Caco-2 (cell line): ENCODE measurements around the gene CREB5. TPM values are rescaled to one million over a fixed set of nuclear protein-coding genes. Genes with fewer than 3 reads are reported as not detected.

ENCODE experiments used
- BruUV-seq: library from RNA; stranded (reverse); fragments of 400-500 nt; replicated peaks from 2 replicates; lab custom pipeline; 2021; lab: Mats Ljungman, UMichigan
- CTCF ChIA-PET: fragments of 300-600 bp; sonication (Branson Sonifier 250); formaldehyde crosslinking; loops from one replicate; lab custom pipeline; 2022; ENCODE audit warnings: antibody characterized with exemption; lab: Charles Lee
- POLR2A ChIA-PET: fragments of 300-600 bp; sonication (Branson Sonifier 250); formaldehyde crosslinking; loops from one replicate; lab custom pipeline; 2022; ENCODE audit warnings: antibody characterized with exemption; lab: Charles Lee
- DNase-seq, 2 experiments: peaks; one replicate each; pipeline versions ENCODE4 v3.0.0 to v3.0.0-alpha.2; 2020 to 2022
- H3K27me3 ChIP-seq: replicated peaks from 2 replicates; pipeline ENCODE4 v1.6.0; 2011; ENCODE audit warnings: low read length; ENCODE audit not compliant: control insufficient read depth, insufficient read depth
- H3K36me3 ChIP-seq: 2 replicates; pipeline ENCODE4 v1.5.1; 2011; ENCODE audit warnings: low read length; ENCODE audit not compliant: control insufficient read depth, insufficient read depth
- H3K4me1 ChIP-seq: fragments of 250-450 bp; sonication (Bioruptor Pico); 2 replicates; pipeline ENCODE4 v1.5.1; 2020; ENCODE audit warnings: mild to moderate bottlenecking
- H3K4me3 ChIP-seq: 2 replicates; pipeline ENCODE4 v1.5.1; 2011; ENCODE audit warnings: low read depth, mild to moderate bottlenecking, control low read depth, low read length
- H3K9me3 ChIP-seq: fragments of 250-450 bp; sonication (Bioruptor Pico); 2 replicates; pipeline ENCODE4 v1.5.1; 2020; ENCODE audit warnings: mild to moderate bottlenecking, moderate library complexity
- H3K27ac Mint-ChIP-seq: one replicate; pipeline ENCODE4 v1.8.0; 2022; ENCODE audit warnings: mixed read lengths; ENCODE audit not compliant: unreplicated experiment
- H3K27me3 Mint-ChIP-seq: one replicate; pipeline ENCODE4 v1.8.0; 2022; ENCODE audit warnings: mixed read lengths; ENCODE audit not compliant: insufficient read depth, unreplicated experiment
- H3K36me3 Mint-ChIP-seq: one replicate; pipeline ENCODE4 v1.8.0; 2022; ENCODE audit warnings: mild to moderate bottlenecking, mixed read lengths; ENCODE audit not compliant: insufficient read depth, unreplicated experiment
- H3K4me1 Mint-ChIP-seq: one replicate; pipeline ENCODE4 v1.8.0; 2022; ENCODE audit warnings: low read depth, mixed read lengths; ENCODE audit not compliant: unreplicated experiment
- H3K4me3 Mint-ChIP-seq: one replicate; pipeline ENCODE4 v1.8.0; 2022; ENCODE audit warnings: mild to moderate bottlenecking, moderate library complexity, mixed read lengths; ENCODE audit not compliant: unreplicated experiment
- H3K9me3 Mint-ChIP-seq: one replicate; pipeline ENCODE4 v1.8.0; 2022; ENCODE audit warnings: mixed read lengths; ENCODE audit not compliant: unreplicated experiment
- CTCF ChIP-seq, 2 experiments: fragments of 200-600 bp in 1 of 2; IDR thresholded peaks; 1 replicate in 1 of 2; 2 replicates in 1 of 2; pipeline versions ENCODE4 v1.5.1 to v1.8.0; 2011 to 2022; ENCODE audit warnings: antibody characterized with exemption in 1 of 2, control low read depth in 1 of 2, inconsistent platforms in 1 of 2, low read depth in 1 of 2, low read length in 1 of 2, mild to moderate bottlenecking in 1 of 2, moderate library complexity in 1 of 2; ENCODE audit not compliant: insufficient read depth in 1 of 2, severe bottlenecking in 1 of 2, unreplicated experiment in 1 of 2
- intact Hi-C: fragments of 100-400 bp; cut with micrococcal nuclease; formaldehyde crosslinking; loops from one replicate; pipeline ENCODE4 v1.10.0; 2022; ENCODE audit not compliant: unreplicated experiment
- total RNA-seq: library from RNA; stranded (reverse); gene quantifications from 2 replicates; pipeline ENCODE4 v1.2.3, GENCODE V29; 2022

Gene CREB5
- total RNA-seq, 1 experiment from 2014 or later: 9.1 TPM

DNA sequence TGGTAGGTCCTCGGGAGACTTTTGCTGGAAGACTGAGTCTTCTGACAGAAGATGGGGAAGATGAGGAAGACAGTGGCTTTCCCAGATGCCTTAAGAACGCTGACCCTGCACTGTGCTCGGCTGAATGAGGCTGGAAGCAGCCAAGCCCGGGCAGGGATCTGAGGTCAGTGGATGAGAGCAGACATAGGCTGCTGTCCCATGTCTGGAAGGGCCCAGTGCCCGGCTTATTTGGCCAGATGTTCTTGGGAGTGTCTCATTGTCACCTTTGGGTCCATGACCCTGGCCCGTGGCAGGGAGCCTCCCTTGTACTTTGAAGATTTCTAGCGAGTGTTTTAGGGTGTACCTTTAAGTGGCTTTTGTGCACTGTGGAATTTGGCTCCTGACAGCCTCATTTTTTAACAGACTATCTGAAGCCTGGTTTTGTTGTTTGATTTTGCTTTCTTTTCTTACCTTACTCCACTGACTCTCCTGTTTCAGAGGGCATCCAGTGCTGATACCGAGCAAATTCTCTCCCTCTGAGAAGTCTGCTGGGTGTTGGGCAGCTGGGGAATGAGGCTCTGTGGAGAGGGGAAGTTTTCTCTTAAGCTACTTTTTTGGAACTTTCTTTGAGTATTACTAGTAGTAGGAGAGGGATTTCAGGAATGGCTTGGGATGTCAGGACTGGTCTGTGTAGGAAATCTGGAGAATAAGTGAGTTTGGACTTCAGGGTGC lies 61.4 kb downstream of the CREB5 start:
- TF ChIP-seq CTCF (IDR thresholded peaks at IDR 0.05; ENCODE audit: insufficient read depth in 1 of 2, low read depth in 1 of 2, low read length in 1 of 2, severe bottlenecking in 1 of 2, unreplicated experiment in 1 of 2): no peak
- H3K4me1 Mint-ChIP-seq: peaks cover 19% of the 10 kb centered on the region
- H3K9me3 Mint-ChIP-seq: no peaks in the 10 kb centered on the region
- BruUV-seq: no TSS peak
- no peak for DNase-seq
- ChIA-PET CTCF (interaction anchor here (0.7 kb wide), 1 partner anchor 101 kb away, joined by 3 read pairs; no protein-coding TSS in a partner anchor), POLR2A (no interaction called here)
- no peak overlapping the region for H3K4me3 ChIP-seq
- H3K4me1 ChIP-seq: peaks cover 28% of the 10 kb centered on the region
- peak overlapping the region; percentile 12 for H3K27ac Mint-ChIP-seq
- intact Hi-C loops: loop anchor here (10.0 kb wide), 1 partner anchor 61 kb away; no protein-coding TSS in a partner anchor
- no peaks in the 10 kb centered on the region for H3K27me3 Mint-ChIP-seq
- no peaks in the 10 kb centered on the region for H3K27me3 ChIP-seq
- H3K36me3 ChIP-seq: no peaks in the 10 kb centered on the region
- peaks cover 7% of the 10 kb centered on the region for H3K36me3 Mint-ChIP-seq
- no peaks in the 10 kb centered on the region for H3K9me3 ChIP-seq
- H3K4me3 Mint-ChIP-seq: no peak overlapping the region

GRCh38 chr7:28474282-28474638 lies 61.9 kb downstream of the CREB5 start:
- BruUV-seq: no TSS peak
- Mint-ChIP-seq H3K36me3 (peaks cover 7% of the 10 kb centered on the region), H3K27me3 (no peaks in the 10 kb centered on the region), H3K9me3 (no peaks in the 10 kb centered on the region), H3K4me3 (no peak overlapping the region), H3K27ac (peak overlapping the region; percentile 12), H3K4me1 (peaks cover 24% of the 10 kb centered on the region)
- CTCF ChIA-PET: no interaction called here
- no peaks in the 10 kb centered on the region for H3K27me3 ChIP-seq
- DNase-seq: no peak
- H3K4me3 ChIP-seq: no peak overlapping the region
- intact Hi-C loops: loop anchor here (10.0 kb wide), 1 partner anchor 61 kb away; no protein-coding TSS in a partner anchor
- POLR2A ChIA-PET: no interaction called here
- H3K9me3 ChIP-seq: no peaks in the 10 kb centered on the region
- TF ChIP-seq CTCF (IDR thresholded peaks at IDR 0.05; ENCODE audit: insufficient read depth in 1 of 2, low read depth in 1 of 2, low read length in 1 of 2, severe bottlenecking in 1 of 2, unreplicated experiment in 1 of 2): no peak
- H3K36me3 ChIP-seq: no peaks in the 10 kb centered on the region
- peaks cover 34% of the 10 kb centered on the region for H3K4me1 ChIP-seq

DNA sequence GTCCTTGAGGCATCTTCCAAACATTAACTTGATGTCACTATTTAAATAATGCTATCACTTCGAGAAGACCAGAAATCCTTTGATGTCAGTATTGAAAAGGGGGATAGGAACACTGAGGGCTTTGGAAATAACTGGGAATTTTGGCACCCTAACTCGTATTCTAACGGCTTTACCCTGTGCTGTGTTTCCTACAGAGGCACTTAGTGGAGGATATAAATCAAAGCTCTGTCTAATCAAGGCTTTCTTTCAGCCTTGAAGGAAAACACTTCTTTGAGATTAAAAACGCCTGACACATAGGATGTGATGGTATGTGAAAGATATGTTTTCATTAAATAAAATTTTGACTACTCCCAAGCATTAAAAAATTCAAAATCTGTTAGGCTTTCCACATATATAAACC lies 62.3 kb downstream of the CREB5 start:
- H3K27me3 ChIP-seq: no peaks in the 10 kb centered on the region
- H3K36me3 Mint-ChIP-seq: peaks cover 7% of the 10 kb centered on the region
- no peaks in the 10 kb centered on the region for H3K9me3 ChIP-seq
- DNase-seq: no peak
- H3K4me3 ChIP-seq: no peak overlapping the region
- intact Hi-C loops: loop anchor here (10.0 kb wide), 1 partner anchor 60 kb away; no protein-coding TSS in a partner anchor
- H3K9me3 Mint-ChIP-seq: no peaks in the 10 kb centered on the region
- H3K27me3 Mint-ChIP-seq: no peaks in the 10 kb centered on the region
- H3K4me3 Mint-ChIP-seq: no peak overlapping the region
- ChIA-PET POLR2A (no interaction called here), CTCF (no interaction called here)
- H3K36me3 ChIP-seq: no peaks in the 10 kb centered on the region
- no peak overlapping the region for H3K27ac Mint-ChIP-seq
- peaks cover 34% of the 10 kb centered on the region for H3K4me1 ChIP-seq
- BruUV-seq: no TSS peak
- no peak for TF ChIP-seq CTCF (IDR thresholded peaks at IDR 0.05; ENCODE audit: insufficient read depth in 1 of 2, low read depth in 1 of 2, low read length in 1 of 2, severe bottlenecking in 1 of 2, unreplicated experiment in 1 of 2)
- H3K4me1 Mint-ChIP-seq: peaks cover 28% of the 10 kb centered on the region
